Colonic mucosa (tissue), 4 donors: ENCODE data around the gene CDR2L. TPM values are rescaled to one million over a fixed set of nuclear protein-coding genes. Genes with fewer than 3 reads are reported as not detected.

Experiments used
- DNase-seq: peaks from one replicate; pipeline ENCODE4 v3.0.0-alpha.2; 2020
- H3K27ac ChIP-seq: fragments of 200-600 bp; one replicate; pipeline ENCODE4 v1.8.0; 2021
- H3K27me3 ChIP-seq: fragments of 200-600 bp; one replicate; pipeline ENCODE4 v1.8.0; 2021
- H3K36me3 ChIP-seq: fragments of 200-600 bp; one replicate; pipeline ENCODE4 v1.8.0; 2021
- H3K4me1 ChIP-seq: fragments of 200-600 bp; one replicate; pipeline ENCODE4 v1.8.0; 2021; ENCODE audit warnings: mild to moderate bottlenecking
- H3K4me3 ChIP-seq: fragments of 200-600 bp; one replicate; pipeline ENCODE4 v1.8.0; 2021
- H3K9ac ChIP-seq, 2 donors: one replicate each; pipeline ENCODE4 v1.7.0; 2013; ENCODE audit warnings: control low read depth in 2 of 2, low read depth in 2 of 2, low read length in 2 of 2
- H3K9me3 ChIP-seq: fragments of 200-600 bp; one replicate; pipeline ENCODE4 v1.8.0; 2021
- CTCF ChIP-seq: fragments of 200-600 bp; IDR thresholded peaks from one replicate; pipeline ENCODE4 v1.8.0; 2022; ENCODE audit warnings: antibody characterized with exemption, mild to moderate bottlenecking
- intact Hi-C: fragments of 100-400 bp; cut with DNase I; formaldehyde crosslinking; loops from one replicate; pipeline ENCODE4 v1.14.1; 2022
- total RNA-seq, 2 donors: library from RNA; stranded (reverse); fragmentation: NEBNext Ultra II Directional in 1 of 2; extraction: Animal tissue kit (Norgen Biotek cat#: 25700) in 1 of 2; gene quantifications; one replicate each; pipeline ENCODE4 v1.2.1, GENCODE V29; 2021
- donor health status: healthy.
- donor health status: DM: no; HTN: no; CAD: no.
- donor health status: DM: no; HTN: no; CAD: no.

The CDR2L gene
- total RNA-seq, 2 donors from 2014 or later: 3.7 to 4.1 TPM

GRCh38 chr17:74972107-74972972 is 15.1 kb upstream of the CDR2L start, which contains the start of gene HID1:
Gene HID1 (minus strand): TSS chr17:74972759. CDS start chr17:74972656, 103 bp downstream.
- Histone ChIP-seq H3K4me1 (peaks cover 4% of the 10 kb centered on the region), H3K27ac (peak within 1 kb of the TSS; percentile 34), H3K9ac (peak within 1 kb of the TSS; percentile 58 to 62), H3K4me3 (peak within 1 kb of the TSS; percentile 72), H3K9me3 (no peaks in the 10 kb centered on the region), H3K27me3 (no peaks in the 10 kb centered on the region), H3K36me3 (no peaks in the 10 kb centered on the region)
- peak; percentile 81 for DNase-seq
- TF ChIP-seq CTCF: no peak
- intact Hi-C loops: no loop called here

- Histone ChIP-seq H3K4me3 (peak overlapping the region; percentile 72), H3K27ac (no peak overlapping the region), H3K9ac (peak overlapping the region in 1 of 2 donors; percentile 57), H3K4me1 (peaks cover 4% of the 10 kb centered on the region), H3K36me3 (no peaks in the 10 kb centered on the region), H3K27me3 (no peaks in the 10 kb centered on the region), H3K9me3 (no peaks in the 10 kb centered on the region)
- TF ChIP-seq CTCF: no peak
- intact Hi-C loops: no loop called here
- DNase-seq: no peak
Observed at GRCh38 chr17:74972973-74973328, 14.5 kb upstream of the CDR2L start.

GRCh38 chr17:74975943-74976342 is 11.5 kb upstream of the CDR2L start:
- intact Hi-C loops: no loop called here
- H3K36me3 ChIP-seq: no peaks in the 10 kb centered on the region
- no peak for TF ChIP-seq CTCF
- H3K9me3 ChIP-seq: no peaks in the 10 kb centered on the region
- no peaks in the 10 kb centered on the region for H3K27me3 ChIP-seq
- H3K9ac ChIP-seq: no peak overlapping the region
- no peak overlapping the region for H3K27ac ChIP-seq
- peaks cover 4% of the 10 kb centered on the region for H3K4me1 ChIP-seq
- DNase-seq: no peak
- no peak overlapping the region for H3K4me3 ChIP-seq

GRCh38 chr17:74977802-74978201 is 9.6 kb upstream of the CDR2L start:
- Histone ChIP-seq H3K9ac (no peak overlapping the region), H3K9me3 (no peaks in the 10 kb centered on the region), H3K27ac (no peak overlapping the region), H3K4me3 (no peak overlapping the region), H3K4me1 (peaks cover 6% of the 10 kb centered on the region), H3K36me3 (no peaks in the 10 kb centered on the region), H3K27me3 (no peaks in the 10 kb centered on the region)
- no peak for TF ChIP-seq CTCF
- intact Hi-C loops: no loop called here
- DNase-seq: no peak

- H3K9ac ChIP-seq: no peak overlapping the region
- TF ChIP-seq CTCF: no peak
- no peaks in the 10 kb centered on the region for H3K9me3 ChIP-seq
- no peaks in the 10 kb centered on the region for H3K36me3 ChIP-seq
- H3K4me3 ChIP-seq: no peak overlapping the region
- intact Hi-C loops: no loop called here
- DNase-seq: no peak
- no peaks in the 10 kb centered on the region for H3K27me3 ChIP-seq
- peaks cover 6% of the 10 kb centered on the region for H3K4me1 ChIP-seq
- H3K27ac ChIP-seq: no peak overlapping the region
Observed at GRCh38 chr17:74978240-74978639, 9.2 kb upstream of the CDR2L start.
